Kidney epithelial cell (primary cell): ENCODE measurements around the gene ZNF212. TPM values are rescaled to one million over a fixed set of nuclear protein-coding genes. Genes with fewer than 3 reads are reported as not detected.

Experiments
- DNase-seq: peaks from one replicate; pipeline ENCODE4 v3.0.0-alpha.2; 2010; ENCODE audit warnings: low read depth
- H3K27me3 ChIP-seq: 2 replicates; pipeline ENCODE4 v1.6.0; 2011; ENCODE audit warnings: low read length; ENCODE audit not compliant: control insufficient read depth, insufficient read depth
- H3K36me3 ChIP-seq: 2 replicates; pipeline ENCODE4 v1.5.1; 2011; ENCODE audit warnings: low read length; ENCODE audit not compliant: control insufficient read depth, insufficient read depth
- H3K4me3 ChIP-seq: 2 replicates; pipeline ENCODE4 v1.5.1; 2011; ENCODE audit warnings: low read depth, mild to moderate bottlenecking, control low read depth, low read length
- total RNA-seq: library from RNA; depleted of rRNA; stranded (reverse); fragments of >200 nt; gene quantifications from 2 replicates; pipeline ENCODE4 v1.2.3, GENCODE V29; 2015
- TF ChIP-seq, protein P1 (sequence below): IDR thresholded peaks from 2 replicates; pipeline ENCODE4 v1.5.1; 2011; ENCODE audit warnings: mild to moderate bottlenecking, moderate library complexity, low read length, control low read depth, inconsistent platforms; ENCODE audit not compliant: insufficient read depth, poor library complexity, severe bottlenecking

Gene ZNF212
- total RNA-seq, 1 donor from 2014 or later: 6.7 TPM

DNA sequence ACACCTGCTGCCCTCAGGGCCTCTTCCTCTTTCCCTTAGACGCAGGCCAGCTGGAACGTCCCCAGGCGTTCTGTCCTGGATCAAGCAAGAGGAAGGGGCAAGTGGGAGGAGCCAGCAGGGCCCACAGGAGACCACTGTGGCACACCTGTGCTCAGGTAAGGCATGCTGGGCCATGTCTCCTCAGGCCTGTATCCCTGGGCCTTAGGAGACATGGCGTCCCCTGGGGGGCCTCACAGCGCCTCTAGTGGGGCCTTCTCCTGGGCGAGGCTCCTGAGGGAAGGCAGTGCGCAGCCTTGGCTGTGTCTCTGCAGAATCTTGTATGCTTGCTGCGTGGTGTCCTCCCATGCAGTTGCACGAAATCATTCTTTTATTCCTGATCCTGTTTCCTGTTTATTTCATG, 53.9 kb downstream of the ZNF212 start:
- DNase-seq: no peak
- Histone ChIP-seq H3K36me3 (no peaks in the 10 kb centered on the region), H3K4me3 (no peak overlapping the region), H3K27me3 (no peaks in the 10 kb centered on the region)
- TF ChIP-seq, protein P1, sequence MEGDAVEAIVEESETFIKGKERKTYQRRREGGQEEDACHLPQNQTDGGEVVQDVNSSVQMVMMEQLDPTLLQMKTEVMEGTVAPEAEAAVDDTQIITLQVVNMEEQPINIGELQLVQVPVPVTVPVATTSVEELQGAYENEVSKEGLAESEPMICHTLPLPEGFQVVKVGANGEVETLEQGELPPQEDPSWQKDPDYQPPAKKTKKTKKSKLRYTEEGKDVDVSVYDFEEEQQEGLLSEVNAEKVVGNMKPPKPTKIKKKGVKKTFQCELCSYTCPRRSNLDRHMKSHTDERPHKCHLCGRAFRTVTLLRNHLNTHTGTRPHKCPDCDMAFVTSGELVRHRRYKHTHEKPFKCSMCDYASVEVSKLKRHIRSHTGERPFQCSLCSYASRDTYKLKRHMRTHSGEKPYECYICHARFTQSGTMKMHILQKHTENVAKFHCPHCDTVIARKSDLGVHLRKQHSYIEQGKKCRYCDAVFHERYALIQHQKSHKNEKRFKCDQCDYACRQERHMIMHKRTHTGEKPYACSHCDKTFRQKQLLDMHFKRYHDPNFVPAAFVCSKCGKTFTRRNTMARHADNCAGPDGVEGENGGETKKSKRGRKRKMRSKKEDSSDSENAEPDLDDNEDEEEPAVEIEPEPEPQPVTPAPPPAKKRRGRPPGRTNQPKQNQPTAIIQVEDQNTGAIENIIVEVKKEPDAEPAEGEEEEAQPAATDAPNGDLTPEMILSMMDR: no peak

GRCh38 chr7:149293946-149294633, 54.6 kb downstream of the ZNF212 start:
- TF ChIP-seq, protein P1: no peak

GRCh38 chr7:149294634-149295480, 55.4 kb downstream of the ZNF212 start:
- no peaks in the 10 kb centered on the region for H3K27me3 ChIP-seq
- H3K36me3 ChIP-seq: no peaks in the 10 kb centered on the region
- no peak for DNase-seq
- TF ChIP-seq, protein P1: no peak
- H3K4me3 ChIP-seq: no peak overlapping the region

More at GRCh38 chr7:149293946-149294633, 54.6 kb downstream of the ZNF212 start:
- no peak for DNase-seq
- H3K36me3 ChIP-seq: no peaks in the 10 kb centered on the region
- H3K4me3 ChIP-seq: no peak overlapping the region
- no peaks in the 10 kb centered on the region for H3K27me3 ChIP-seq

- Histone ChIP-seq H3K4me3 (no peak overlapping the region), H3K27me3 (no peaks in the 10 kb centered on the region), H3K36me3 (no peaks in the 10 kb centered on the region)
- TF ChIP-seq, protein P1: no peak
- DNase-seq: no peak
Measured at GRCh38 chr7:149295481-149295850, 56.0 kb downstream of the ZNF212 start.

DNA sequence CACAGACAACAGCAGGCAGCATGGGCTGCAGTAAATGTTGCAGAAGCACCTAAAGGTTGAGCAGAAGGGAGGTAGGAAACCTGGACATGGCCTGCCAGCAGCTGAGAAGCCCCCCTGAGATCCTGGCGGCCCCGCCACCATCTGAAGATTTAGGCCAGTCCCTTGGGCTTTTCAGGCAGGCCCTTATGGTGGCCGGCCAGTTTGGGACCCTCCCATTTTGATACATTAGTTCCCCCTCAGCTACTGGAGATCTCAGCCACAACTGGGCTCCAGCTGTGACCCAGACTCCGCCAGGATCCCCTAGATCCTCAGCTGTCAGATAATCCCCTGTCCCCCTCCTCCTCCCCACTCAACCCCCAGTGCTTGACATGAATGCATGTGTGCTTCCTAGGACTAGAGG, 56.9 kb downstream of the ZNF212 start:
- no peaks in the 10 kb centered on the region for H3K27me3 ChIP-seq
- DNase-seq: no peak

More for the DNA sequence above, 56.9 kb downstream of the ZNF212 start:
- Histone ChIP-seq H3K4me3 (no peak overlapping the region), H3K36me3 (no peaks in the 10 kb centered on the region)
- TF ChIP-seq, protein P1: no peak
